ENCODE data around the gene RAI1.
"Not testable (repeated sequence)": the region's sequence is repeated elsewhere in the genome, so short reads cannot be mapped to it uniquely, and the experiment has no call there.

Gene RAI1

DNA sequence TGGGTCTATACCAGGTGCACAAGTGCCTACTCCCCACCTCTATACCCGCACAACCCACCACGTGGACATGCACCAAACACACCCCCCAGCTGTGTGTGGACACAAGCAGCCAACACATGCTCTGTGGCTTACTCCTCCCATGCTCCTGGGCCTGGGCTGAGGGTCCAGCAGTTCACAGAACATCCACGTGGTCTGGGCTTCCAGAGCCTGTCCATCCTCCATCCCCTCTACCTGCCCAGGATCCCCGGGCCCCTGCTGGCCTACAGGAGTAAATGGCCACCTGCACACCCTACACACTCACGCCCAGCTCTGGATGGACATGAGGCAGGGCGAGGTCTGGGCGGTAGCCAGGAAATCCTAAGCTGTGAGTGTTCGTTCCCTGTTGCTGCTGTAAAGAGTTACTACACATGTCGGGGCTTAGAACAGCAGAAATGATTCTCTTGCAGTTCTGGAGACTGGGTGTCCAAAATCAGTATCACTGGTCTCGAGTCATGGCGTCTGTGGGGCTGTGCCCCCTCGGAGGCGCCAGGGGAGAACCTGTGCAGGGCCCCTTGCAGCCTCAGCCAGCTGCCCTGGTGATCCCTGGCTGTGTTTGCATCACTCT lies 15.0 kb upstream of the RAI1 start:
- no peak for DNase-seq

DNA sequence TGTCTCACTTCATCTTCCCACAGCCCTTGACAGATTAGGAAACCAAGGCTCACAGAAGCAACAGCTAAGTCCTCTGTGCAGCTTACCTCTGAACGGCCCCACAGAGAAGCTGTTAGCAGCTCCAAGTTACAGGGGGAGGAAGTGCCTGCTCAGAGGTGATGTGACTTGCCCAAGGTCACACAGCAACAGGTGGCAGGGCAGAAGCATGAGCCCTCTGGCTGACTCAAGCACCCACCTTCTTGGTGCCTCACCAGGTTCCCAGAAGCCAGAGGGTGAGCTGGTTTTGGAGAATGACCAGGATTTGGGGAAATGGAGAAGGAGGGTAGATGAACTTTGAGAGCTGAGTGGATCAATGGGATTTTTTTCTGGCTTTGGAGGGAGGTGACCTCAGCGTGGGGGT lies 14.0 kb upstream of the RAI1 start:
- DNase-seq, result no peak

DNA sequence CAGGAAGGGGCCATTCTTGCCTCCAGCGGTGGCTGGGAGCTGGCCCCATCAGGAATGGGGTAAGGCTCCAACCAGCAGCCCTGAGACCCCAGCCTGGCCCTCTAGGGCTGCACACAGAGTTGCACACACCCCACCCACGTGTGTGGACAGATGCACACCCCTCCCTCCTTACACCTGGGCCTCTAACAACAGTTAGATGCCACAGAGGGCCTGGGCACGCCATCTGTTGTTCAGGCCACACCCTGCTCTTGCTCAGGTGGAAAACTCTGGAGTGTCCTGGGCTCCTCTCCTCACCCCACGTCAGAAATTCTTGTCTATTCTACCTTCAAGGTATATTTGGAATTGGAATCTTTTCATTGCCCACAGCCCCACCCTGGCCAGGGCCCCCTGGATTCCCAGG lies 13.3 kb upstream of the RAI1 start:
- DNase-seq, result no peak

DNA sequence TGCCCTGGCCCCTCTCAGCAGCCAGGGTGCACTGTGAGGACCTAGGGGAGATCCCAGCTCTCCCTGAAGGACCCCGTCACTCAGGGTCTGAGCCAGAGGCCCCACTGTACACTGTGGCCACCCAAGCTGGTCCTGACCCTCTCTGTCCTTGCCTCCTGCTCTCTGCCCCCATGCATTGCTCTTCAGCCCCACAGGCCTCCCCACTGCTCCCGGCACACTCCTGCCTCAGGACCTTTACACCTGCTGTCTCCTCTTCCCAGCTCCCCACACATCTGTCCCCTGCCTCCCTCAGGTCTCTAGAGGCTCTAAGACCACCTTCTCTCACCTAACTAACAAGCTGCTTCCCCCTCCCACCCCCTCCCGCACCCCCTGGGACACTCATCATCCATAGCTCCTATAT lies 12.9 kb upstream of the RAI1 start:
- DNase-seq, result no peak

DNA sequence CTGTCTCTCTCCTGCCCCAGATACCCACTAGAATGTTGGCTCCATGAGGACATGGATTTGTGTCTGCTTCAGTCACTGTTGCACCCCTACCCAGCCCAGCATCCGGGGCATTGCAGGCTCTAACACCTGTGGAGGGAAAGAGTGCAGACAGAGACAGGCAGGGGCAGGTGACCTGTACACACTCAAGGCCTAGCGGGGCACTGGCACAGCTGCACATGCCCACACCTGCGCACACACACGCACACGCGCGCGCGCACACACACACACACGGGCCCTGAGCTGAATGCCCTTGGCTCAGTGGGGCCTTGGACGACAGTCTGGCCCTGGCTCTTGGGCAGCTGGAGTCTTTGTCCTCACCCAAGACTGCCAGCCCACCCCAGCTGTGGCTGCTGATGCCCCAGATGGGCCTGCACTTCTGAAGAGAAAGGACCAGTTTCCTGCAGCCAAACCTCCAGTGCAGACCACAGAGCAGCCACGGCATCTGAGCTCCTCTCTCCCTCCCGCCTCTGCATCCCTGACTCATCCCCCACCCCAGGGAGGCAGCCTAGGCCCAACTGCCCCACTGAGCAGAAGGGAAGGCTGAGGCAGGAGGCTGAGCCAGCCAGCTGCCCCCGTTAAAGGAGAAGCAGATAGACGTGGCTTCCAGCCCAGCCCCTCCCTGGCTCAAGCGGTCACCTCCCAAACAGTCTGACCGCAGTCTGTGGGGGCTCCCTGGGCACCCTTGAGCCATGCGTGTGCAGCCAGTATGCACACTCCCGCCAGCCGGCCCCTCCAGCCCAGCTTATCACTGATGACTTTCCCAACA lies 12.3 kb upstream of the RAI1 start:
- DNase-seq, result no peak

DNA sequence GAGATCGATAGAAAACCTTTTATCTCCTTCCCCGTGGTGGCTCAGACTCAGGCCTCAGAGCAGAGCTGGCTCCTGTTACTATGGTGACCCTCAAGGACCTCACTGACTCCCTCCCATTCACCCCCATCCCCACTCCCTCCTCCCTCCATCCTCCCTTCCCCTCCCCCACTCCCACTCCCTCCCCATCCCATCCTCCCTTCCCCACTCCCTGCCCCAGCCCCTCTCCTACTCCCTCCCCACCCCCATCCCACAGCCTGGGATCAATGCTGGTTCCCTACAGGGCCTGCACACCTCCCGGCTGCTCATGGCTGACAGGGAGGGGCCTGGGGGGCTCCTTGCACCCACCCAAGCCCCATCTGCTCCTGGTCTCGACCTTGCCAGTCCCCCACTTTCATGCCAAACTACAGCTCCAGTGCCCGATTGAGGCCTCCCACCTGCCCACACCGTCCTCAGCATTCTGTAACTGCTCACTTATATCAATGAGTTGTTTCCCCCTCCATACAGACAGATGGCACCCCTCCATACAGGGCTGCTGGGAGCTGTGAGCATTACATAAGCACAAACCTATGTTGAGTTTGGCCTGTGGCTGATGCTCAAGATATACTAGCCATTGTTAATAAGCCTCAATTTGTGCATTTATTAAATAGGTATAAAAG lies 11.6 kb upstream of the RAI1 start:
- no peak for DNase-seq

DNA sequence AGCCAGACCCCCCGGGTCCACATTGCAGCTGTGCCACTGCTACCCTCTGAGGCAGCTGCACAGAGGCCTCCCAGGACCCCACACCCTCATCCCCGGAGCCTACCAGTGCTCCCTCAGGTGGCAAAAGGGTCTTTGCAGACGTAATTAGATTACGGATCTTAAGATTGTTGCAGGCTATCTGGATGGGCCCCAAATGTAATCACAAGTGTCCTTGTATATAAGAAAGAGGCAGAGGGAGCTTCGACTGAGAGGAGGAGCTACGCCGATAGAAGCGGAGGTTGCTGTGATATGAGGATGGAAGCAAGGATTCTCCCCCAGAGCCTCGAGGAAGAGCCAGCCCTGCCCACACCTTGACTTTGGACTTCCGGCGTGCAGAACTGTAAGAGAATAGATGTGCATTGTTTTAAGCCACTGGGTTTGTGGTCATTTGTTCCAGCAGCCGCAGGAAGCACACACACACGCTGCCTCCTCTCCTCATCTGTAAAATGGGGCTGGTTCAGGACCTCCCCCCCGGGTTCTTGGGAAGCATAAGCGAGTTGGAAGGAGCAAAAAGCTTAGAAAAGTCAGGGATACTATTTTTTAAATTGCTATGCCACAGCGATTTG lies 10.5 kb upstream of the RAI1 start:
- no peak for DNase-seq

DNA sequence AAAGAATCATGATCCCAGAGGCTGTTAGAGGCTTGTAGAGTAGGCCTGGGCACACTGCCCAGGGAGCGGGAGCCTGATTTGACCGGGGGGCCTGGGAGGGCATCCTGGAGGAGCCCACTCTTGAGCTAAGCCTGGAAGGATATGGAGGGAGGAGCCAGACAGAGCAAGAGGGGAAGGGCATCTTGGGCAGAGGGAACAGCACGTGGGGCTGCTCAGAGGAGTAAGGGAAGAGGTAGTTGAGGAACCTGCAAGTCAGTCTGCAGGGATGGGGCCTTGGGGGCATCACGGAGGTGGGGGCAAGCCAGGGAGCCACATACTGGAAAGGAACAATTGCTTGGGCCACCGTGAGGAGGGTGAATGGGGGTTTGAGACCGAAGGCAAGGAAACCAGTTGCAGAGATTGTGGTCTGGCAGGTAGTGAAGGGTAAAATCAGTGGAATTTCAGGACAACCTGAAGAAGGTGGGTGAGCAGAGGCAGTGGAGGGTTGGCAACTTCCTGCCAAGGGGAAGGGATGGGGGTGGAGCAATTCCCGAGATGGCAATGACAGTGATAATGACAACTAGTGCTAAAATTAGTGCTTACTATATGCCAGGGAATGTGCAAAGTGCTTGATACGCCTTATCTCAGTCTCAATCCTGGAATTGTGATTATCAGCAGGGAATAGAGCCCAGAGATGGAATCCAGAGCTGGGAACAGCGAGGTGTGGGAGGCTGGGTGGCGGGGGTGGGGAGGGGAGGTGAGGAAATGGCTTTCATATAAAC lies 9.7 kb upstream of the RAI1 start:
- DNase-seq, result no peak

DNA sequence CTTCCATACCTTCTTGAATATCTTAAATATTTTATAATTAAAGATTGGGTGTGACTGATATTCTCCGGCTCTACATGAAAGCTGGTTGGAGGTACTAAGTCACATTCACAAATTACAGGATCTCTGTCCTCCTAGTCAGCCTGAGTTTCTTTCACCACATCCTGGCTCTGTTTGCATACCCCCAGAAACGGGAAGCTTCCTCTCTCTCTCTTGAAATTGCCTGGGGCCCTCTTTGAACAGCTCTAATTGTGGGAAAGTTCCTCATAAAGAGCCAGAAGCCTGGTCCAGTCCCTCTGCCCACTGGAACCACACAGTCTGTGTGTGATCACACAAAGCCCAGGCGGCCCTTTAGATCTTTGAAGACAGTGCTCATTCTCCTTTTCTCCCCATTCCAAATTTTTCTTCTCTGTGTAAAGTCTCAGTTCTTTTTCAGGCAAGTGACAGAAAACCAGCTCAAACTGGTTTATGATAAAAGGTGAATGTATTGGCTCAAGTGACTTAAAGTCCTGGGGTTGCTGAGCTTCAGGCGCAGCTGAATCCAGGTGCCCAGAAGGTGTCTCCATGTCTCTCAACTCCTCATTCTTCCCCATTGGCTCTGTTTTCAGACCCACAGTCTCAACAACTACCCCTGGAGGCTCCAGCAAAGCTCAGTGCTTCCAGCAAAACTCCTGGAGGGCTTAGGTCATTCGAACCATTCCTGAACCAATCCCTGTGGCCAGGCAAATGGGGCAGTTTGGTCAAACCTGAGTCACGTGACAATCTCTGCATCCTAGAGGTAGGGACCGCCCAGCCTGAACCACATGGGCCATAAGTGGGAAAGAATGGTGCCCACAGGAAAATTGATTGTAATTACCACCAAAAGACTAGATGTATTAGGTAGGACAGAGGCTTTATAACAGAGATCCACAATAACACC lies 8.5 kb upstream of the RAI1 start:
- no peak for DNase-seq

DNA sequence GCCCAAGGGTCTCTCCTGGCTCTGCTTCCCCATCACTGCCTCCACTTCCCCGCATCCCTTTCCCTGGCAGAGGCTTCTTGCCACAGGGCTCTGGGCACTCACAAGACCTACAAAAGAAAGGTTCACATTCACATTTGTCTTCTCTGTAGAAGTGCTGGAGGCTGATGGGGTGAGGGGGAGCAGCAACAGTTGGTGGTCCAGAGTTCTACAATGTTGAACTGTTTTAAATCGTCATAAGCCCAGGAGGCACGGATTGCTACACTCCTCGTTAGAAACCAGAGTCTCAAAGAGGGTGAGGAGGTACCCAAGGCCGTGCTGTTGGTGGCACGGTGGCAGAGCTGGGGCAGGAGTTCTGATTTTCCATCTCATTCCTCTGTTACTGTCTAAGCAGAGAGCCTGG lies 5.8 kb upstream of the RAI1 start:
- no peak for DNase-seq

DNA sequence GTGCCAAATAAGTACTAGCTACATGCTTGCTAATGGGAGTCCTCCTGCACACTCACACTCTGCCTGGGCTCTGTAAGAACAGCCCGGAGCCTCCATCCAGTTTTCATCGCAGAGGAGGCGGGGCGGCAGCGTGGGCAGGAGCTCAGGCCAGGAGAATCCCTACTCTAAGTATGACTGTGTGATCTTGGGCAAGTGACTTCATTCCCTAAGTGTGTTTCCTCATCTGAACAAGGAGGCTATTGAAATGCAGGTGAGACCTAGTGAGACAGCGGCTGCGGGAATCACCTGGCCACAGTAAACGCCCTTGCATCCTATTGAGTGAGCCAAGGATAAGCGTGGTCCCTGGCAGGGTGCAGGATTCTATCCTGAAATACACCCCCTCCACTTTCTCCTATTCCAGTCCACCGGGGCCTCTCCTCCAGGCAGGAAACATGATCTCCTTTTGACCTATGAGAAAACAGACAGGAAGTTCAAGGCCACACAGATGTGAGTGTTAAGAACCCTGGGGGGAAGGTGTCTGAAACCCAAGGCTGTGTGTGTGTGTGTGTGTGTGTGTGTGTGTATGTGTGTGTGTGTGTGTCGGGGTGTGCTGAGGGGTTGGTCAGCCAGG lies 5.2 kb upstream of the RAI1 start:
- DNase-seq, result no peak

DNA sequence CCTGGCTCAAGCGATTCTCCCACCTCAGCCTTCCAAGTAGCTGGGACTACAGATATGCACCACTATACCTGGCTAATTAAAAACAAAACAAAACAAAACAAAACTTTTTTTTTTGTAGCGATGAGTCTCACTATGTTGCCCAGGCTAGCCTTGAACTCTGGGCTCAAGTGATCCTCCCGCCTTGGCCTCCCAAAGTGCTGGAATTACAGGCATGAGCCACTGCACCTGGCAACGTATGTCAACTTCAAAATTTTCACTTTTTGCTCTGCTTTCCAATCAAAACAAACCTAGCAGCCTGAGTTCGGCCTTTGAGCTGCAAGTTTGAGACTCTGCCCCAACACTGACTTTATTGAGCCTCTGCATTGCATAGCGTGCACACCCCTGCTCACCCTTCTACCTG lies 4.5 kb upstream of the RAI1 start:
- DNase-seq, result no peak

DNA sequence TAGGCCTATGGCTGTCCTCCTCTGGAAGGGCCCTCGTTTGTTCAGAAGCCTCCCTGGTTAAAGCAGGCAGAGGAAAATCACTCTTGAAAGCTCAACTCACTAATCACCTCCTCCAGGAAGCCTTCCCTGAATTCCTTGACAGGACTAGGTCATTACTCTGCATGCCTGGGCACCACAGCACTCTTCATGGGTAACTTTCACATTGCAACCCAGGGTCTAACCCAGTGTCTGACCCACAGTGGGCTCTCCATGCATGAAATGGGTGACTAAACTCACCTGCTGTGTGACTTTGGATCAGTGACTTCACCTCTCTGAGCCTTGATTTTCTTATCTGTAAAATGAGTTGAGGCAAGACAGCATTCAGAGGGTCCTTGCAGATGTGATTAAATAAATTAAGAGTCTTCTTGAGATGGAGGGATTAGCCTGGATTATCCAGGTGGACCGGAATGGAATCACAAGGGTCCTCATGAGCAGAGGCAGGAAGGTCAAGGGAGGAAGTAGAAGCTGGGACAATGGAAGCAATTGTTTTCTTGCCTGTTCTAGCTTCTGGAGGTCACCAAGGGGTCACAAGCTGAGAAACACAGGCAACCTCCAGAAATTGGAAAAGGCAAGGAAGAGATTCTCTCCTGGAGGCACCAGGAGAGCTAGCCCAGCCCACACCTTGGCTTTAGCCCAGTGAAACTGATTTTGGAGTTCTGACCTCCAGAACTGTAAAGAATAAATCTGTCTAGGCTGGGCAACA lies 3.8 kb upstream of the RAI1 start:
- DNase-seq, result no peak

DNA sequence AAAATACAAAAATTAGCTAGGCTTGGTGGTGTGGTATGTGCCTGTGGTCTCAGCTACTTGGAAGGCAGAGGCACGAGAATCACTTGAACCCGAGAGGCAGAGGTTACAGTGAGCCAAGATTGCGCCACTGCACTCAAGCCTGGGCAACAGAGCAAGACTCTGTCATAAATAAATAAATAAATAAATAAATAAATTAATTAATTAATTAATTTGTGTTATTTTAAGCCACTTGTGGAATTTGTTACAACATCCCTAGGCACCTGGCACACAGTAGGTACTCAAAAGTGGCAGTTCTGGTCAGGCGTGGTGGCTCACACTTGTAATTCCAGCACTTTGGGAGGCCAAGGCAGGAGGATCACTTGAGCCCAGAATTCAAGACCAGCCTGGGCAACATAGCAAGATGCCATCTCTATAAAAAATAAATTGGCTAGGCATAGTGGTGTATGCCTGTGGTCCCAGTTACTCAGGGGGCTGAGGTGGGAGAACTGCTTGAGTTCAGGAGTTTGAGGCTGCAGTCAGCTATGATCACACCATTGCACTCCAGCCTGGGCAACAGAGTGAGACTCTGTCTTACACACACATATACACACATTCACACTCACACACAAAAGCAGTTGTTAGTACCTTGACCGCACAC lies 3.1 kb upstream of the RAI1 start:
- DNase-seq, result not testable (repeated sequence)

DNA sequence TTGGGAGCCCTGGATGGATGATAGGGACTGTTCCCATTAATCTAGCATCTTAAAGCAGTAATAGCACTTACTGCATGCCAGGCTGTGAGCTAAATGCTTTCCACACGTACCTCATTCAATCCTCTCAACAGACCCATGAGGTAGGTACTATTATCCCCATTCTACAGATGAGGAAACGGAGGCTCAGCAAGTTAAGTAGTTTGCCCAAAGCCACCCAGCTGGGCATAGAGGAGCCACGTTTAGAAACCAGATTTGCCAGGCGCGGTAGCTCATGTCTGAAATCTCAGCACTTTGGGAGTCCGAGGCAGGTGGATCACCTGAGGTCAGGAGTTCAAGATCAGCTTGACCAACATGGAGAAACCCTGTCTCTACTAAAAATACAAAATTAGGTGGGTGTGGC lies 2.0 kb upstream of the RAI1 start:
- no peak for DNase-seq

DNA sequence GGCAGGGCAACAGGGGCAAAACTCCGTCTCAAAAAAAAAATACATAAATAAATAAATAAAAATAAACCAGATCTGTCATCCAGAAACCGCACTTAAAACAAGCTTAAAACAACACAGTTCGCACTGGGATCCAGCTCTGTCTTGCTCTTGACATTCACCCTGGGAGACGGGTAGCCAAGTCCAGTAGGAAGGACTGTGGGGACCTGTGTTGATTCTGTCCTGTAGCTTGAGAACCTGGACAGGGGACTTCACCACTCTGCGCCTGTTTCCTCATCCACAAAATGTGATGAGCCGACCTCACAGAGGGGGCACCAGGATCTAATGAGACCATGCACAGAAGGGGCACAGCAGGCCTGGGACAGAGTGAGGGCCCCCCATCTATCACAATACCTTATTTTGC lies 1.5 kb upstream of the RAI1 start:
- DNase-seq, result no peak

DNA sequence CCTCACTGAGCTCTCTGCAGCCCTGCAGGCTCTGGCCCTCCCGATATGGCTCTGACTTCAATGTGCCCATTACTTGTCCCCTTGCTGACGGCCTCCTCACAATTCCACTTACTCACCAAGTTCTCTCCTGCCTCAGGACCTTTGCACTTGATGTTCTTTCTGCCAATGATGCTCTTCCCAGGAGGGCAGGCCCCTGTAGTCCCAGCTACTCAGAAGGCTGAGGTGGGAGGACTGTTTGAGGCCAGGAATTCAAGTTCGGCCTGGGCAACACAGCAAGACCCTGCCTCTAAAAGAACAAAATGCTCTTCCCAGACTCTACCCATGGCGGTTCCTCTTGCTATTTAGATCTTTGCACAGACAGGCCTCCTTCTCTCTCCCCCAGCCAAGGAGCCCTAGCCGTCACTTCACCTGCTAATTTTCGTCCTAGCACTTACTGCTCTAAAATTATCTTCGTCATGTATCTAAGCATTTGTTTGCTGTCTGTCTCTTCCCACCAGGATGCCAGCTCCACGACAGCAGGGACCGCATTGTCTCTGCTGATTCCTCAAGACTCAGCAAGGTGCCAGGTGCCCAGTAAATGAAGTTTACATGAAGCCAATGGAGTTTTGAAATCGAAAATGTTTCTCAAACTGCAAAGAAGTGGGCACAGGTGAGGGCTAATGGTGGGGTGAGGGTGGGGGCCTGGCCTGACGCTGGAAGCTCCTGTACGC lies 626 bp upstream of the RAI1 start:
- DNase-seq, result no peak

DNA sequence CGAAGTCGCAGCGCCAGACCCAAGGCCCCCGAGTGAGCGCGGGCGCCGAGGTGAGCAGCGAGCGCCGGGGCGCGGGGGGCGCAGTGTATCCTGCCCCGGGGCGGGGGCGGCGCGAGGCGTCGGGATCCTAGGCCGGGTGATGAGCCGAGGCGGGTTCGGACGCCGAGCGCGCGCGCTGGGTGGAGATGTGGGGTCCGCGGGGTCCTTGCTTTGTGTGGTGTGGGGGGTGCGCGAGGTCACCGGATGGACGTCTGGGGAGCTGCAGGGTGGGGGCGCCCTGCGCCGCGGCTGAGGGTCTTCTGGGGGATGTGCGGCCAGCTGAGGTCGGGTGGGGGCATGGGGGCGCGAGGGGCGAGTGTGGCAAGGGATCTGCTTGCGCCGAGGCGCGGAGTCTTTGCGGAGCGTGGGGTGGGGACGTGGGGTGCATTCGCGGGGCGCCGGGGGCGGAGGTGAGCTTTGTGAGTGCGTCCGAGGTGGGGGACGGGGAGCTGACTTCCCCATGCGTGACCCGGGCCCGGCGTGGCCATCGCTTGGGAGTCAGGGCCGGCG lies 560 bp downstream of the RAI1 start:
- no peak for DNase-seq

DNA sequence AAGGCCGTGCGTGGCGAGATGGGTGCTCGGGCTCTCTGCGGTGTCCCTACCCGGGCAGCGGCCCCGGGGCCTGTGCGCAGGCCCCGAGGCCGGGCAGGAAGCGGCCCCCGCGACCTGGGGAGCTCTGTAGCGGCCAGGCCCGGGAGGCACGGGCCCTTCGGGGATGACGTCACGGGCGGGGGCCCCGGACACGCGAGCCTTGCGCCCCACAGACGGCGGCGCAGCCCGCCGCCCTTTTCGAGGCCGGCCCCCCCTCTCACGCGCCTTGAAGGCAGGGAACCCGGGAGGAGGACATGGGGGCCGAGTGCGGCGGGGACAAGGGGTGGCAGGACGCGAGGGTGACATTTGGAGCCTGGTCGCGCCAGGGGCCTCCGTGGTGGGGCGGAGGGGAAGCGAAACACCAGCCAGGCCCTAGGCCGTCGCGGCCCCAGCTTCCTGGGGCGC lies 1.1 kb downstream of the RAI1 start:
- DNase-seq, result no peak

All from NCI-H748 treated with DMSO at 0.1 percent for 48 hours (cell line).